Muscle of leg (tissue), 16 donors: ENCODE data around the gene ELAC2. TPM values are rescaled to one million over a fixed set of nuclear protein-coding genes. Genes with fewer than 3 reads are reported as not detected.

ENCODE experiments used
- DNase-seq: peaks from one replicate; pipeline ENCODE4 v3.0.0; 2013
- H3K27ac ChIP-seq: one replicate; pipeline ENCODE4 v1.5.1; 2013; ENCODE audit warnings: mild to moderate bottlenecking, low read length, control low read depth
- H3K27me3 ChIP-seq: one replicate; pipeline ENCODE4 v1.6.1; 2013; ENCODE audit warnings: low read length; ENCODE audit not compliant: control insufficient read depth, insufficient read depth
- H3K36me3 ChIP-seq: one replicate; pipeline ENCODE4 v1.6.1; 2013; ENCODE audit warnings: low read length; ENCODE audit not compliant: control insufficient read depth, insufficient read depth
- H3K4me1 ChIP-seq: one replicate; pipeline ENCODE4 v1.6.1; 2013; ENCODE audit warnings: low read length; ENCODE audit not compliant: control insufficient read depth, insufficient read depth
- H3K4me3 ChIP-seq: one replicate; pipeline ENCODE4 v1.5.1; 2013; ENCODE audit warnings: low read length, control low read depth
- H3K9me3 ChIP-seq: replicated peaks from 2 replicates; pipeline ENCODE4 v1.6.1; 2013; ENCODE audit warnings: low read depth, low read length; ENCODE audit not compliant: control insufficient read depth
- whole genome bisulfite sequencing: methylation state at CpG from one replicate; pipeline ENCODE4 v1.1.5; 2013; ENCODE audit warnings: missing lambda C conversion rate; ENCODE audit not compliant: insufficient coverage; 5-methylcytosine and 5-hydroxymethylcytosine counted together
- long read RNA-seq, 11 donors: transcript quantifications; one replicate each; lab custom pipeline, GENCODE V29; 2026
- polyA plus RNA-seq, 8 donors: library from polyadenylated mRNA; unstranded; fragments of 120-200 nt; gene quantifications; one replicate each; pipeline versions ENCODE4 v1.2.1 to v1.2.3, GENCODE V29; 2013; ENCODE audit warnings: inconsistent platforms in 1 of 8, low replicate concordance in 1 of 8; ENCODE audit not compliant: insufficient read length in 8 of 8, insufficient read depth in 1 of 8
- total RNA-seq: library from RNA; stranded (reverse); fragments of 120-200 nt; gene quantifications from one replicate; pipeline ENCODE4 v1.2.4, GENCODE V29; 2013

Gene ELAC2
- total RNA-seq: 35.9 TPM
- 10 to 100 TPM; 38.4 to 57.2 (median 40.8) TPM for polyA plus RNA-seq
- long read RNA-seq, donor 1: 0 reads
- long read RNA-seq, donor 2: 0 reads
- long read RNA-seq, donor 3, partial matches to known transcripts: 5 of 10 reads
- long read RNA-seq, donor 3, other reads (novel, unspliced or antisense): 0 of 10 reads
- long read RNA-seq, donor 4, partial matches to known transcripts: 5 of 5 reads
- long read RNA-seq, donor 4, other reads (novel, unspliced or antisense): 0 of 5 reads
- long read RNA-seq, donor 5, partial matches to known transcripts: 14 of 17 reads
- long read RNA-seq, donor 5, other reads (novel, unspliced or antisense): 0 of 17 reads
- long read RNA-seq, donor 6, transcript ELAC2-201 (24 exons, 3,148 nt): major isoform, 5 of 15 reads
- long read RNA-seq, donor 6, partial matches to known transcripts: 10 of 15 reads
- long read RNA-seq, donor 6, other reads (novel, unspliced or antisense): 0 of 15 reads
- long read RNA-seq, donor 7, partial matches to known transcripts: 0 of 4 reads
- long read RNA-seq, donor 7, other reads (novel, unspliced or antisense): 0 of 4 reads
- long read RNA-seq, donor 8, partial matches to known transcripts: 0 of 1 reads
- long read RNA-seq, donor 8, other reads (novel, unspliced or antisense): 0 of 1 reads
- long read RNA-seq, donor 9: 0 reads
- long read RNA-seq, donor 10, partial matches to known transcripts: 15 of 17 reads
- long read RNA-seq, donor 10, other reads (novel, unspliced or antisense): 0 of 17 reads
- long read RNA-seq, donor 11, partial matches to known transcripts: 5 of 7 reads
- long read RNA-seq, donor 11, other reads (novel, unspliced or antisense): 0 of 7 reads

GRCh38 chr17:13017655-13018459 lies at the start of gene ELAC2:
TSS of gene ELAC2 (minus strand) at chr17:13018027. CDS start at chr17:13017947, 80 bp downstream.
- no peaks in the 10 kb centered on the region for H3K9me3 ChIP-seq
- H3K36me3 ChIP-seq: peaks cover 26% of the 10 kb centered on the region
- DNase-seq: peak; percentile 100
- H3K4me3 ChIP-seq: peak within 1 kb of the TSS; percentile 75
- H3K27me3 ChIP-seq: no peaks in the 10 kb centered on the region
- WGBS: under 1% methylated on average over 75 of the region's 79 CpGs
- H3K27ac ChIP-seq: peak within 1 kb of the TSS; percentile 88
- peaks cover 4% of the 10 kb centered on the region for H3K4me1 ChIP-seq

- no peak overlapping the region for H3K27ac ChIP-seq
- no peak for DNase-seq
- no peaks in the 10 kb centered on the region for H3K36me3 ChIP-seq
- no CpG with 5 or more reads among the region's 1 CpG for whole genome bisulfite sequencing
- H3K4me1 ChIP-seq: no peaks in the 10 kb centered on the region
- no peaks in the 10 kb centered on the region for H3K27me3 ChIP-seq
- H3K9me3 ChIP-seq: no peaks in the 10 kb centered on the region
- H3K4me3 ChIP-seq: no peak overlapping the region
These were observed 47.2 kb upstream of the ELAC2 start for GRCh38 chr17:13065032-13065431.

GRCh38 chr17:13055131-13055530 lies 37.3 kb upstream of the ELAC2 start:
- no peaks in the 10 kb centered on the region for H3K27me3 ChIP-seq
- 80% methylated on average over 1 of the region's 5 CpGs for WGBS

GRCh38 chr17:13054666-13055065 lies 36.8 kb upstream of the ELAC2 start:
- Histone ChIP-seq H3K4me3 (no peak overlapping the region), H3K36me3 (no peaks in the 10 kb centered on the region), H3K27ac (no peak overlapping the region), H3K27me3 (no peaks in the 10 kb centered on the region), H3K4me1 (no peaks in the 10 kb centered on the region), H3K9me3 (no peaks in the 10 kb centered on the region)
- no peak for DNase-seq
- WGBS: 32% methylated on average over 2 of the region's 5 CpGs

More at GRCh38 chr17:13055131-13055530, 37.3 kb upstream of the ELAC2 start:
- Histone ChIP-seq H3K9me3 (no peaks in the 10 kb centered on the region), H3K27ac (no peak overlapping the region), H3K4me1 (no peaks in the 10 kb centered on the region), H3K4me3 (no peak overlapping the region), H3K36me3 (no peaks in the 10 kb centered on the region)
- no peak for DNase-seq

- Histone ChIP-seq H3K4me3 (no peak overlapping the region), H3K4me1 (peaks cover 2% of the 10 kb centered on the region), H3K36me3 (no peaks in the 10 kb centered on the region), H3K27ac (peak overlapping the region; percentile 3), H3K27me3 (peaks cover 2% of the 10 kb centered on the region), H3K9me3 (no peaks in the 10 kb centered on the region)
- 50% methylated on average over 1 of the region's 4 CpGs for WGBS
- peak; percentile 87 for DNase-seq
These were observed 34.1 kb upstream of the ELAC2 start for GRCh38 chr17:13051915-13052314.

GRCh38 chr17:13047011-13047606 lies 29.3 kb upstream of the ELAC2 start:
- Histone ChIP-seq H3K36me3 (no peaks in the 10 kb centered on the region), H3K4me3 (no peak overlapping the region), H3K4me1 (peaks cover 12% of the 10 kb centered on the region), H3K27me3 (peaks cover 5% of the 10 kb centered on the region), H3K27ac (no peak overlapping the region), H3K9me3 (no peaks in the 10 kb centered on the region)
- 50% methylated on average over 12 of the region's 16 CpGs for WGBS
- DNase-seq: no peak

GRCh38 chr17:13046361-13046760 lies 28.5 kb upstream of the ELAC2 start:
- H3K36me3 ChIP-seq: no peaks in the 10 kb centered on the region
- DNase-seq: no peak
- peaks cover 5% of the 10 kb centered on the region for H3K27me3 ChIP-seq
- peaks cover 12% of the 10 kb centered on the region for H3K4me1 ChIP-seq
- no peak overlapping the region for H3K4me3 ChIP-seq
- 88% methylated on average over 11 of the region's 12 CpGs for WGBS
- H3K9me3 ChIP-seq: no peaks in the 10 kb centered on the region
- H3K27ac ChIP-seq: no peak overlapping the region

- no peaks in the 10 kb centered on the region for H3K9me3 ChIP-seq
- peak; percentile 85 for DNase-seq
- H3K27me3 ChIP-seq: peaks cover 5% of the 10 kb centered on the region
- no peaks in the 10 kb centered on the region for H3K36me3 ChIP-seq
- peak overlapping the region; percentile 5 for H3K4me3 ChIP-seq
- H3K27ac ChIP-seq: peak overlapping the region; percentile 47
- WGBS: 29% methylated on average over 1 of the region's 7 CpGs
- peaks cover 12% of the 10 kb centered on the region for H3K4me1 ChIP-seq
These were observed 26.8 kb upstream of the ELAC2 start for GRCh38 chr17:13044572-13045065.

- no peak for DNase-seq
- no peaks in the 10 kb centered on the region for H3K27me3 ChIP-seq
- H3K27ac ChIP-seq: no peak overlapping the region
- H3K36me3 ChIP-seq: no peaks in the 10 kb centered on the region
- no peaks in the 10 kb centered on the region for H3K4me1 ChIP-seq
- peaks cover 6% of the 10 kb centered on the region for H3K9me3 ChIP-seq
- no CpG with 5 or more reads among the region's 4 CpGs for WGBS
- H3K4me3 ChIP-seq: no peak overlapping the region
These were observed 21.3 kb upstream of the ELAC2 start for GRCh38 chr17:13038931-13039665.
